Transverse colon (tissue), 3 donors: ENCODE measurements around the gene APBB2.

ENCODE experiments used
- EP300 ChIP-seq: sonication (generic); formaldehyde crosslinking; IDR thresholded peaks from one replicate; pipeline ENCODE4 v1.6.1; 2017; ENCODE audit warnings: antibody characterized with exemption, low read depth
- POLR2A ChIP-seq: fragments of 450-650 bp; IDR thresholded peaks from one replicate; pipeline ENCODE4 v1.6.1; 2016; ENCODE audit warnings: antibody characterized with exemption, mild to moderate bottlenecking, moderate library complexity
- TF ChIP-seq, protein P1 (sequence below), 5 experiments: fragments of 200-600 bp in 3 of 5; fragments of 450-650 bp in 2 of 5; sonication (generic) in 3 of 5; IDR thresholded peaks; 1 replicate in 2 of 5; 2 replicates in 3 of 5; pipeline ENCODE4 v1.5.1; 2016 to 2017; ENCODE audit warnings: antibody characterized with exemption in 5 of 5, inconsistent platforms in 3 of 5, mild to moderate bottlenecking in 2 of 5, moderate library complexity in 1 of 5

DNA sequence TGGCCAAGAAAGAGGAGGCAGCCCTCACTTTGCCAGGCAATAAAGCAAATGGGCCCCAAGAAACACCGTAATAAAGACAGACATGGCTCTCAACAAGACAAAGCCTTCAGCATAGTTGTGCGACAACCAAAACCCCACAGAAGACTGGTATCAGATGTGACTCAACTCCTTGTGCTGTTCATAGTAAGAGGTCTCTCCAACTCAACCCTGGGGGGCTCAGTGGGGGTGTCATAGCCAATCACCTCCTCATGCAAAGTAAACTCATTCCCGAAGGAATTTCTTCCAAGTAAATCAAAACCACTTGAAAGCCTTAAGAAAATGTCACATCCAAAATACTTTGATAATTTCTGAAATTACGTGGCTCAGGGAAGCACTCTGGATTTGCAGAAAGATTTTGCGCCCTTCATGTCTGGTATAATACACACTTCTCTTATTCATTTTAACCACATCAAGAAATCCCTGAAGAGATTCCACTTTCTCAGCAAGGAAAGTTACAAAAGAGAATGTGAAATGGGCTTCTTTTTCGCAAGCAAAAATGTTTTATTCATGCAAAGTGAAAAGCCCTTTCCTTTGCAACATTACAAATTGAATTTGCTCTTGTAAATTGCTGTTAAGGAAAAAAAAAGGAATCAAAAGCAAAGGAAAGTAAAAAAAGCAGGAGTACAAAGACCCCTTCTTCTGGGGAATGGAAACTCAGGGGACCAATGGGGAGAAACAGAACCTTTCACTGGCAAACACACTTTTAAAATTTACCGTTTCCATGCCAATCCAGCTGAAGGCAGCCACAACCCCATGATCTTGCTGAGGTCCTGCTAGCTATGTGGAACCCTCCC lies 327.2 kb downstream of the APBB2 start:
- TF ChIP-seq POLR2A = no peak
- TF ChIP-seq, protein P1, sequence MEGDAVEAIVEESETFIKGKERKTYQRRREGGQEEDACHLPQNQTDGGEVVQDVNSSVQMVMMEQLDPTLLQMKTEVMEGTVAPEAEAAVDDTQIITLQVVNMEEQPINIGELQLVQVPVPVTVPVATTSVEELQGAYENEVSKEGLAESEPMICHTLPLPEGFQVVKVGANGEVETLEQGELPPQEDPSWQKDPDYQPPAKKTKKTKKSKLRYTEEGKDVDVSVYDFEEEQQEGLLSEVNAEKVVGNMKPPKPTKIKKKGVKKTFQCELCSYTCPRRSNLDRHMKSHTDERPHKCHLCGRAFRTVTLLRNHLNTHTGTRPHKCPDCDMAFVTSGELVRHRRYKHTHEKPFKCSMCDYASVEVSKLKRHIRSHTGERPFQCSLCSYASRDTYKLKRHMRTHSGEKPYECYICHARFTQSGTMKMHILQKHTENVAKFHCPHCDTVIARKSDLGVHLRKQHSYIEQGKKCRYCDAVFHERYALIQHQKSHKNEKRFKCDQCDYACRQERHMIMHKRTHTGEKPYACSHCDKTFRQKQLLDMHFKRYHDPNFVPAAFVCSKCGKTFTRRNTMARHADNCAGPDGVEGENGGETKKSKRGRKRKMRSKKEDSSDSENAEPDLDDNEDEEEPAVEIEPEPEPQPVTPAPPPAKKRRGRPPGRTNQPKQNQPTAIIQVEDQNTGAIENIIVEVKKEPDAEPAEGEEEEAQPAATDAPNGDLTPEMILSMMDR (IDR thresholded peaks at IDR 0.05) = no peak
- no peak for TF ChIP-seq EP300
